Activated CD4-positive, alpha-beta T cell treated with anti-CD3 and anti-CD28 coated beads, Interleukin-2, amount 50 U/mL, for 1 hour (primary cell): ENCODE measurements around the gene IFI44L.

Experiments
- DNase-seq: peaks from one replicate; pipeline ENCODE4 v3.0.0-alpha.2; 2020

The IFI44L gene

DNA sequence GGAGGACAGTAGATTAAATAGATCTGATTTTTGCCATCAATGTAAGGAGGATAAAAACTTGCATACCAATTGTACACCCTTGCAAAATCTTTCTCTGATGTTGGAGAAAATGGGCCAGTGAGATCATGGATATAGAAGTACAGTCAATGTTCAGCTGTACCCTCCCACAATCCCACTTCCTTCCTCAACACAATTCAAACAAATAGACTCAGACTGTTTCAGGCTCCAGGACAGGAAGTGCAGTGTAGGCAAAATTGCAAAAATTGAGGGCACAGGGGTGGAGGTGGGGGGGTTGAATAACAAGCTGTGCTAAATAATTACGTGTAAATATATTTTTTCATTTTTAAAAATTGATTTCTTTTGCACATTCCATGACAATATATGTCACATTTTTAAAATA lies 25.5 kb downstream of the IFI44L start:
- DNase-seq = no peak

DNA sequence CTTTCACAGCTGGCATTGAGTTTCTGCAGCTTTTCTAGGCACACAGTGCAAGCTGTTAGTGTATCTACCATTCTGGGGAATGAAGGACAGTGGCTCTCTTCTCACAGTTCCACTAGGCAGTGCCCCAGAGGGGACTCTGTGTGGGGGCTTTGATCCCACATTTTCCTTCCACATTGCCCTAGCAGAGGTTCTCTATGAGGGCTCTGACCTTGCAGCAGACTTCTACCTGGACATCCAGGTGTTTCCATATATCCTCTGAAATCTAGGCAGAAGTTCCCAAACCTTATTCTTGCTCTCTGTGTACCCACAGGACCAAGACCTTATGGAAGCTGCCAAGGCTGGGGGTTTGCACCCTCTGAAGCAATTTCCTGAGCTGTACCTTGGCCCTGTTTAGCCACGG lies 27.0 kb downstream of the IFI44L start:
- no peak for DNase-seq

DNA sequence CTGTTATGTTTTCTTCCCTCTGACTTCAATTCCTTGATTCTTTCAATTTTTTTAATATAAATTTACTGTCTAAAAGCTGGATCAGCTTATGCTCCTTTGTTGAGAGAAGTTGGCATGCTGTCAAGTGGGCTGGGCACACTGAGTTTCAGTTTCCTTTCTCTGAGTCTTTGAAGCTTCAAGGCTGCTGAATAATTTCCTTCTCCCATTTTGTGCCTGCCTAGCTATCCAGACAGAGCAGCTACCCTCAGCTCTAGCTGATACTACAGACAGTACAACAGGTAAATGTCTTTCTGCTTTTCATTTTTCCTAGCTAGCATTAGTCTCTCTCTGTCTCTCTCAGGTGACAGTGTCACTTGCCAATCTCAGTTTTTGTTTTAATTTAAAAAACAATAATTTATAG lies 29.4 kb downstream of the IFI44L start, which contains the start of gene IFI44:
Gene IFI44 (plus strand): TSS at position 204 of the 400 bp plus-strand sequence. CDS start 365 bp downstream, outside the sequence.
- peak; percentile 75 for DNase-seq

DNA sequence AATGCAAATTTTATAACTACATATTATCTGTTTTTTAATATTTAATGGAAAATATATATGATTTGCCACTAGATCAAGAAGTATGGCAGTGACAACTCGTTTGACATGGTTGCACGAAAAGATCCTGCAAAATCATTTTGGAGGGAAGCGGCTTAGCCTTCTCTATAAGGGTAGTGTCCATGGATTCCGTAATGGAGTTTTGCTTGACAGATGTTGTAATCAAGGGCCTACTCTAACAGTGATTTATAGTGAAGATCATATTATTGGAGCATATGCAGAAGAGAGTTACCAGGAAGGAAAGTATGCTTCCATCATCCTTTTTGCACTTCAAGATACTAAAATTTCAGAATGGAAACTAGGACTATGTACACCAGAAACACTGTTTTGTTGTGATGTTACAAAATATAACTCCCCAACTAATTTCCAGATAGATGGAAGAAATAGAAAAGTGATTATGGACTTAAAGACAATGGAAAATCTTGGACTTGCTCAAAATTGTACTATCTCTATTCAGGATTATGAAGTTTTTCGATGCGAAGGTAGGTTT lies 29.9 kb downstream of the IFI44L start:
- no peak for DNase-seq

DNA sequence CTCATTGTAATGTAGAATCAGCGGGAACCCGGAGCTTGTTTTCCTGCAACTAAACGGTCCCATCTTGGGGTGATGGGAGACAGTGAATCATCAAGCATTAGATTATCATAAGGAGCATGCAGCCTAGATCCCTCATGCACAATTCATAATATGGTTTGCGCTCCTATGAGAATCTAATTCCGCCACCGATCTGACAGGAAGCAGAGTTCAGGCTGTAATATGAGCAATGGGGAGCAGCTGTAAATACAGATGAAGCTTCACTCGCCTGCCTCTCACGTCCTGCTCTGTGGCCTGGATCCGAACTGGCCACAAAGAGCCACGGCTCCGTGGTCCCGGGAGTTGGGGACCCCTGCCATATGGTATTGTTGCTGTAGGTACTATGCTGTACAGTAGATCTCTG lies 31.0 kb downstream of the IFI44L start:
- no peak for DNase-seq

DNA sequence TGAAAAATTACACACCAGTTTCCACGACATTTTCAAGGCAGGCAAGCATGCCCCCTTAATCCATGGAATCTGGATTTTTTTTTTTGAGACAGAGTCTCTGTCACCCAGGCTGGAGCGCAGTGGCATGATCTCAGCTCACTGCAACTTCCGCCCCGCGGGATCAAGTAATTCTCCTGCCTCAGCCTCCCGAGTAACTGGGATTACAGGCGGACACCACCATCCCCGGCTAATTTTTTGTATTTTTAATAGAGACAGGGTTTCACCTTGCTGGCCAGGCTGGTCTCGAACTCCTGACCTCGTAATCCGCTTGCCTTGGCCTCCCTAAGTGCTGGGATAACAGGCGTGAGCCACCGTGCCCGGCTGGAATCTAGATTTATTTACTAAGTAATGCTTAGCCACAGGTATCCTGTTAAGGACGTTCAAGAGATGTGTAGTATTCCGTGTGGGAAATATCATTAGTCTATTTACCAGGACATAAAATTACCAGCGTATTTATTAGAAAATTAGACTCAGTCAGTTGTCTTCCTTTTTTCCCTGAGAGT lies 31.8 kb downstream of the IFI44L start:
- no peak for DNase-seq

DNA sequence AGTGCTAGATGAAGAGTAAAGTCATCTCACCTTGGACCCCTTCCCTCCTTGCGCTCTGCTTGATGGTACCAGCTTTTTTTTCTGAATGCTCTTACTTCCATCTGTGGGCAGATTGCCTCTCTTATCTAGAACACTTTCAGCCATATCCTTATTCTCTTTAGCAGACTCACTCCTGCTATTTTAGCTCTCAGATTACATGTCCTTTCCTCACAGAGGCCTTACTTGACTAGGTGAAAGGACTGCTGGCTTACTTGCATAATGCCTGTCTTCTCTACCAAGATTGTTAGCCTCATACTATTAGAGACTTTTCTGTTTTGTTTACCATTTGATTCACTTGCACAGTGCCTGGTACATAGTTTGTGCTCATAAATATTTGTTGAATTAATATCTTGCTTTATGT lies 38.7 kb downstream of the IFI44L start:
- no peak for DNase-seq

DNA sequence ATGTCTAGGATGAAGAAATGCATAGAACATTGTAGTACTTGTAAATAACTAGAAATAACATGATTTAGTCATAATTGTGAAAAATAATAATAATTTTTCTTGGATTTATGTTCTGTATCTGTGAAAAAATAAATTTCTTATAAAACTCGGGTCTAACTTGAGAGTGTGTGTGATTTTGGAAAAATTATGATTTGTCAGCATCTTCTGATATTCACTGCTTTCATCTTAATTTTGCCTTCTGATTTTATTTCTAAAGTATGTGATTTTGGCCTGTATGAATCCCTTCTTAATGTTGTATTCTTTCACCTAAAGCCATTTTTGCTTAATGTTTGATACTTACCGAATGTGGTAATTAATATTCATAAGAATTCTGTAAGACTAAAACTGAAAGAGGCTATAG lies 43.7 kb downstream of the IFI44L start:
- DNase-seq = no peak

DNA sequence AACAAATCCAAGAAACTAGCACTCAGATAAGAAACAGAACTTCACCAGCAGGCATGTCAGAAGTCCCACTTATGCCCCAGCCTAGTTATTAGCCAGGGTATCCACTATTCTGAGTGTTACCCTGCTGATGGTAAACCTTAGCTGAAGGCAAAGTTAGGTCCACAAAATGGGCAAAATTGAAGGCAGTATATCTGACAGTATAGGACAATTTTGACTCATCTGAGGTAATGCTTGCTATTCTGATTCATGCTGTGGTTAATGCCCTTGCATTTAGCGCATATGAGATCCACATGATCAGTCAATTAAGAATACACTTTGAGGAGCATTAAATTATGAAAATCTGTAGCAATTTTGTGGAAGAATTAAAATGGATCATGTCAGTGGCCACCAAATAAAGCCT lies 44.5 kb downstream of the IFI44L start:
- DNase-seq = no peak

DNA sequence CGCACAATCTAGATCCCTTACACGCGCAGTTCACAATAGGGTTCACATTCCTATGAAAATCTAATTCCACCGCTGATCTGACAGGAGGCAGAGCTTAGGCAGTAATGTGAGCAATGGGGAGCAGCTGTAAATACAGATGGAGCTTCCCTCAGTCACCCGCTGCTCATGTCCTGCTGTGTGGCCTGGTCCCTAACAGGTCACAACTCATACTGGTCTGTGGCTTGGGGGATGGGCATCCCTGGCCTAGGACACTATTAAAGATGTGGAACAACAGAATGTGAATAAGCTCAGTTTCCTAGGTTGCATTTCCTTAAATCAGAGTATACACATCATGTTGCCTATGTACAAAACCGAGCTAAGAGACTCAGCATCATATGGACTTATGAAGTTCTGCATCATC lies 45.6 kb downstream of the IFI44L start:
- DNase-seq = no peak

DNA sequence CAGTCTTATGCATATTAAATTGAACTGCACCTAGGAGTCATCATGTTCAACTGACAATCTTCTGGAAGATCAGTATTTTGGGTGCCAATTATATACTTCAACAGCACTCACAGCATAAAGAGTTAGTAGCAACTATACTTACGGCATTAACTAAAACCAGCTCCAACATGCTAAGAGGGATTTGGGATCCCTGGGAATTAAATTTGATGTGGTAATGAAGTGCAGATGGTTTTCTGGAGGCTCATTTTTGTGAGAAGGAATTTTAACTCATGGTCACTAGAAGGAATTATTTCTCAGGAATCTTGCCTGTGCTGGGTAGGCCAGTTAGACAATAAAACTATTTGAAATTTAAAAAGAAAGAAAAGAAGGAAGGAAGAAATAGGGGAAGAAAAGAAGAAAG lies 47.7 kb downstream of the IFI44L start:
- DNase-seq = no peak

DNA sequence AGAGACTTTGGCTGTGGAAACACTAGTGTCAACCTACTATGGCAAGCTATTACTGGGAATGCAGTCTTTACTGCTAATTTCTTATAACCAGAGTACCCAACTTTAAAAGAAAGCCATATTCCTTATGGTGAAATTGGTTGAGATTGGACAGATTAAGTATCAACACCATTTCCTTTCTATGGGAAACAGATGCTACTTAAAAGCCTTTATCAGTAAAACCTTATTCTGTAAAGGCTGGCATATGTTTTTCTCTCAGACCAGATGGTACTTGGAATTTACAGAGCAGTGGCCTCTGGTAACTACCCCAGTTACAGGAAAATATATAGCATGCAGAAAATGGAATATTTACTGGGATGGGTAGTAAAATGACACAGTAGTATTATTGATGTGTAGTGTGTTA lies 48.2 kb downstream of the IFI44L start:
- DNase-seq = no peak

DNA sequence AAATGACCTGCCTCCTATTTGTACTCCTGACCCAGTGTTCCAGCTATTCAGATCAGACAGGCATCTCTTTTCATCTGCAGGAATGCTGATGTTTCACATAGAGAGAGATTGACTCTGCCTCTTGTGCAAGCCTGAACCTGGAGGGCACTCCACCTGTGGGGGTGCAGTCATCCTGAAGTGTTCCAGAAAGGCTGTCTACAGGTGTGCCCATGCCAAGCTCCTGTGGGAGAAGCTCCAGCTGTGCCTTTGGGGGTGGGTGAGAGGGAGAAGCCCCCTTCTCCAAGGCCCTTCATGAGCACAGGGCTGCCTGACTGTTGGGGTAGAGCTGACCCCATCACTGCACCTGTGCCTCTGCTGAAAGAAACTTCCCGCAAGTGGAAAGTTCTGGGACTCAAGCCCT lies 52.2 kb downstream of the IFI44L start:
- DNase-seq = no peak

DNA sequence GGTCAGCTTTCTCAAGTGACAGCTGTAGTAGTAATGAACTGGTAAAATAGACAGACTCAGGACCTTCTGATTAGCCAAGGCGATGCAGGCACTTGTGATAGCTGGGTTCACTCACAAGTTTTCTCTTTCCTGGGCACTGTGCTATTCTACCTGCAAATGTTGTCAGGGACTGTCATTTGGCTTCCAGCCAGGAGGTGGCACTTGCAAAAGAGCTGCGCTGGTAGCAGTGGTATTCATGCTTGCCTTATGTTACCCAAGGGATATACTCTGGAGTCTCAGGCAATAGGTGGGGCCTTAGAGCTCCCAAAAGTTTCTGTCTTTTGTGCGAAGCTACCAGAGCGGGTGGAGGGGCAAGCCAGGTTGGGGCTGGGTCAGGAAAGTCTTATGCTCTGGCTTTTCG lies 52.9 kb downstream of the IFI44L start:
- DNase-seq = peak; percentile 11

DNA sequence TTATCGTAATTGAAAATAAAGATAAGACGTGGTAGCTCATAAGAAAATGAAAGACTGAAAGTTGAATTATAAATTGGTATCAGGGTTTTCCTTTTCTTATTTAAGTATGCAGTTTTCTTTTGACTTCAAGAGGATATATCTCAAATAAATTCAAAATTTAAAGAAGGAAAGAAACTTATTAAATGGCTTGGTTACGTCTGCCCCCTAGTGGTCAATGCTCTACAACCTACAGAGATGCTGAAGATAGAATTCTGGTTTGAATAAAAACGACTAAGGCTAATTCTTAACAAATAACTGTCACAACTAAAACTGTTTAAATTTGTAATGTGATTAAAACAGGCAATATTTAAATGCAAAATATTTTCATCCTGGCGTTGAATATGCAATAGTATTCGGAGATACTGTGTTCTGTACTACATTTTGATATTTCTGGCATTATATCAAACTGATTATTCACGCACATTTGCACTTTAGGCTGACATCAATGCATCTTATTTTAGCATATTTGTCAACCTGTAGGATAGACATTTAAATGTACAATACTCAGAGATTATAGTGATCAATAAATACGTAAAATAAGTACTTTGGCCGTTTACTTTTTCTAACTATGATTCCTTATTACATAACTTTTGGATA lies 56.2 kb downstream of the IFI44L start:
- DNase-seq = peak; percentile 44

DNA sequence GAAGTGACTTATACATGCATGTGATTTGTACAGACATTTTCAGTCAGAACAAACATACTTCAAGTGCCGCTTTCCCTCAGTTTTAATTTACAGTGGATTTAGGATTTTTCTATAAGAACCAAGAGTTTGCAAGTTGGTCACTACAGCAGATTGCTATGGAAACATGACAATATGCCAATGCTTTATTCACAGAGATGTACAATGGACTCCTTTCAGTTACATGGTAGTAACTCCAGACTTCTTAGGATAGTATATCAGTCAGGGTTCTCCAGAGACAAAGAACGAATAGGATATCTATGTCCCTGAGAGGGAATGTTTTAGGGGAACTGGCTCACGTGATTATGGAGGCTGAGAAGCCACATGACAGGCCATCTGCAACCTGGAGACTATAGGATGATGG lies 56.7 kb downstream of the IFI44L start:
- DNase-seq = no peak

DNA sequence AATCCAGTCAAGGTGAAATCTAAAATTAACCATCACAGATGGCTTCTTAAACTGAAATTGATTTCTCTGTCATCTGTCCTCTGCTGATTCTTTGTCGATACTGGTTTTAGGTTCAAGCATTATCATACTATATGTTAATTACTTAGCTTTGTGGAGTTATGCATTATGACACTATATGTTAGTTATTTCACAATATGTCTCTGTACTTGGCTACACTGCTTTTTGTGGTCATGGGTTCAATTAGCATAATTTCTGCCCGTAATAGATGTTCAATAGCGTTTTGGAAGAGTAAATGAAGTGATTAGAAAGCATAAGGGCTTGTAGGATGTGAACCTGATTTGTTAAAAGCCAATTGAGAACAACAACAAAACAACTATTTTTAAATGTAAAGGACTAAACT lies 57.5 kb downstream of the IFI44L start:
- no peak for DNase-seq

DNA sequence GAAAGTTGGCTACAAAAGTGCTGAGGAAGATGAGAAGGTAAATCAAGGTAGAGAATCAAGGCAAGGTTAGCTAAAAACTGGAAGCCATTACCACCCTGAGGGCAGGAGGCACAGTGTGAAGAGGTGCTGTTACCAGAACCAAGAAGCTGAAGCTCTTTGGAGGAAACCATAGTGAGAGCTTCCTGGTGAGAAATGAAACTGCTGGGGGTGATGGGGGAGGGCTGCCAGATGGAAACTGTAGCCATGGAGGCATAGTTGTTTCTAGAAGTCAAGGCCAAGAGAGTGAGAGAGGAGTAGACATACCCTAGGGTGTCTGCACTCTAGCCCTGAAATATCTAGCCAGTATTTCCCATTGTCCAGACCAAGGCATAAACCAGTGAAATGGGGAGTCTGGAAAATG lies 58.1 kb downstream of the IFI44L start:
- DNase-seq = no peak

DNA sequence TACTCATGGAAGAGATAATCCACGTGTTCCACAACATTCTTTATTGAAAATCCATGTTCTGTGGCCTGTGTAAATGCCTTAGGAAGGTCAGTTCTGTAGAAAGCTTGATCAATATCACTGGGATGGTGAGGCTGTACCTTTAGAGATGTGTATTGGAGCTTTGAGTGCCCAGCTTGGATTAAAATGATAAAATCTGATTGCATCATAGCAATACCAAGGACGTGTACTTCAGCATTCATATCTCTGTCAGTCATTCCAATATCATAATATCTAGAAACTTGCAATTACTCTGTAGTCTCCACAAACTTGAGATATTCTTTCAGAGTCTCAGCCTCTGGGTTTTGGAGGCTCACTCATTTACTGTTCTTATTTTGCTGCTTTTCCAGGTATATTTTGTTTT lies 61.0 kb downstream of the IFI44L start:
- DNase-seq = no peak

DNA sequence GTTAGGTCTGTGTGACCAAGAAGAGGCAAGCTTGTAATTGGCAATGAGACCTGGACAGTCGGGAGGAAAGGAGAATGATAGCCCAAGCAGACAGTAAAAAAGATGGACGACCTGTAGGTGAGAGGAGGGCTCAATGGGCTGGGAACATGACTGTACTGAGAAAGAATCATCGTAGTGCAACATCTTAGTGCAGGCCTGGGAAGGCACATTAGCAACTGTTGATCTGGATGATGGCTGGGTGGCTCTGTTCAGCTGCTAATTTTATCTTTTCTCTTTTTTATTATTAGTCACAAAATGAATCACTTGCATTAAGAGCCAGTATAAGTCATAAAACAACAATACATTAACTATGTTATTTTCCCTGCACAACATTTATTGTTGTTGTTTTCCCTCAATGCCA lies 62.2 kb downstream of the IFI44L start:
- no peak for DNase-seq

DNA sequence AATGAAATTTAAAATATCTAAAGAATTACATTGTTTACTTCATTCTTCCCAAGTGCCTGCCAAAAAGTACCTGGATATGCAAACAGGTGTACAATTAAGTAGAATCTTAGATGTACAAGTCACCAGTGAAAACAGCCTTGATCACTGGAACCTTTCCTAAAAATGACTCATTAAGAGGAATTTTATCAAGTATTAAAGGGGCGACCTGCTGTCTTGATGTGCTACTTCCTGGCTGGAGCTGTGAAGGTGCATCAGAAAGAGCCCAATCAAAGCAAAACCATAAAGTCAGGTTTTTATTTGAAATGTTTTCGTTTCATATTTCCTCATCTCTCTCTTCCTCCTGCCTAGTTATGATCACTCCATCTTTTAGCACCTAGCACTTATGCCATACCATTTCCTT lies 62.8 kb downstream of the IFI44L start:
- no peak for DNase-seq

DNA sequence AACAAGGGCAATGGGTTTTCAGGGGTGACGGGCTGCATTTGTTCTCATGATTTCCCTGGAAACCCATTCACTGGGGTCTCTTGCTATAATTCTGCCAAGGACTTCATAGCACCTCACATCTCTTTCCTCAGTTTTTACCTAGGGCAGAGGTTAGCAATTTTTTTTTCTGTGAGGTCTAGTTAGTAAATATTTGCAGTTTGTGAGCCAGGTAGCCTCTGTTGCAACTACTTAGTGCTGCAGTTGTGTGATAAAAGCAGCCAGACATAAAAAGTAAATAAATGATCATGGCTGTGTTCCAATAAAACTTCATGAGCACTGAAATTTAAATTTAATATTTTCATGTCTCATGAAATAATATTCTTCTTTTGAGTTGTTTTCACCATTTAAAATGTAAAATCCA lies 67.1 kb downstream of the IFI44L start:
- no peak for DNase-seq

DNA sequence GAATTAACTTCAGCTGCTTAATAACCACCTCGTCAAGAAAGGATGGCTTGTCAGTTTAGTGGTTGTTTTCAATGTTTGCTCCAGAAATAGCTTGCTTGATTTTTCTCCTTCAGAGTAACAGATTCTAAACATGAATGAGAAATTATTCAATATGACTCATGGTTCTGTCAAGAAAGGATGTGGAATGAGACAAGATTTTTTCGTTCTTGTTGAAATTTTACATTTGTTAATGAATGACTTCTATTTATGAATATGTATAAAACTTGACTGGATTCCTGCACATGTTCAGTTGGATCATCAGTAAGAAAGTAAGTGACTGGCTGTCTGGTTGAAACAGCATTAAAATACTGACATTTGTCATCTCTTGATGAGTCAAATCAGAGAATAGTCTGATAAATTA lies 67.7 kb downstream of the IFI44L start:
- DNase-seq = no peak

DNA sequence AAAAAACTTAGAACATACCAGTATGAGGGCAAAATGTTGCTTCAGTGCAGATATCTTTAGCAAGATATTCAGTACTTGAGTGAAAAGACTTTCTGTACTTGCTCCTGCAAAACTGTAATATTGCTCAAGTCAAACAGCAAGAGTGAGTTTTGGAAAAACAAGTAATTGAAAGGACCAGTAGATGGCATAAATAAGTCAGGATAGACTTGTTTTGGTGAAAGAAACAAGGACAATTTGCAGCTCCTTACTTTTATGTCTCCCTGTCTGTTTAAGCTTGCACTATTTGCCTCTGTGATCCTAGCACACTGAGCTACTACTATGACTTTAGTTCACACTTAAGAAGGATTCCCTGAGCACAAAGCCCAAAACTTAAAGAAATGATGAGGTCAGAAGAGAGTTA lies 68.4 kb downstream of the IFI44L start:
- DNase-seq = no peak

DNA sequence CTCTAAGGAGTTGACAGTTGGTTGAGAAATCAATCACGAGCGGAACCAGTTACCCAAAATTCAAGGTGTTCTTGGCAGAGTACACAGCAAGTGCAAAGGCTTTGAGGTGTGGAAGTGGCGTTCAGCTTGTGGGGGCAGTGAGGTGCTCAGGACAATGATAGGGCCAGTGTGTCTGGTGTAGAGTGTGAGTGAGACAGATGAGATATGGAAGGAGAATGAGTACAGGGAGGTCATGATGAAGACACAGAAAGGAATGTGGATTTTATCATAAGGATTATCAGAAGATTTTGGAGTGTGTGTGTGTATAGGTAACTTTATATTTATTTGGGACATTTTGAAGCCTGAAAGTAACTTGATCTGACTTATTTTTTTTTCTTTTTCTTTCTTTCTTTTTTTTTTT lies 70.3 kb downstream of the IFI44L start:
- no peak for DNase-seq
